ENCODE data around the gene GRIA1.

The GRIA1 gene

GRCh38 chr5:153498516-153498915 lies 8.0 kb downstream of the GRIA1 start:
- no peak for DNase-seq (ENCODE audit: low read depth in 2 of 2)

- DNase-seq (ENCODE audit: low read depth in 2 of 2): no peak
Measured at GRCh38 chr5:153500178-153500577, 9.7 kb downstream of the GRIA1 start.

GRCh38 chr5:153504726-153505125 lies 14.3 kb downstream of the GRIA1 start:
- DNase-seq (ENCODE audit: low read depth in 2 of 2): no peak

- DNase-seq (ENCODE audit: low read depth in 2 of 2): no peak
Measured at GRCh38 chr5:153508700-153509099, 18.2 kb downstream of the GRIA1 start.

GRCh38 chr5:153511622-153512021 lies 21.2 kb downstream of the GRIA1 start:
- no peak for DNase-seq (ENCODE audit: low read depth in 2 of 2)

- no peak for DNase-seq (ENCODE audit: low read depth in 2 of 2)
Measured at GRCh38 chr5:153513156-153513555, 22.7 kb downstream of the GRIA1 start.

GRCh38 chr5:153515301-153515700 lies 24.8 kb downstream of the GRIA1 start:
- DNase-seq (ENCODE audit: low read depth in 2 of 2): no peak

- no peak for DNase-seq (ENCODE audit: low read depth in 2 of 2)
Measured at GRCh38 chr5:153516504-153517240, 26.2 kb downstream of the GRIA1 start.

- no peak for DNase-seq (ENCODE audit: low read depth in 2 of 2)
Measured at GRCh38 chr5:153517241-153517611, 26.8 kb downstream of the GRIA1 start.

GRCh38 chr5:153520137-153520536 lies 29.7 kb downstream of the GRIA1 start:
- DNase-seq (ENCODE audit: low read depth in 2 of 2): no peak

- DNase-seq (ENCODE audit: low read depth in 2 of 2): no peak
Measured at GRCh38 chr5:153520952-153521351, 30.5 kb downstream of the GRIA1 start.

GRCh38 chr5:153523211-153523610 lies 32.7 kb downstream of the GRIA1 start:
- no peak for DNase-seq (ENCODE audit: low read depth in 2 of 2)

GRCh38 chr5:153523831-153524230 lies 33.4 kb downstream of the GRIA1 start:
- DNase-seq (ENCODE audit: low read depth in 2 of 2): no peak

- DNase-seq (ENCODE audit: low read depth in 2 of 2): no peak
Measured at GRCh38 chr5:153525536-153525935, 35.1 kb downstream of the GRIA1 start.

- DNase-seq (ENCODE audit: low read depth in 2 of 2): no peak
Measured at GRCh38 chr5:153530357-153531143, 40.1 kb downstream of the GRIA1 start.

- no peak for DNase-seq (ENCODE audit: low read depth in 2 of 2)
Measured at GRCh38 chr5:153533546-153533945, 43.1 kb downstream of the GRIA1 start.

GRCh38 chr5:153534102-153534501 lies 43.6 kb downstream of the GRIA1 start:
- no peak for DNase-seq (ENCODE audit: low read depth in 2 of 2)

GRCh38 chr5:153537207-153537606 lies 46.7 kb downstream of the GRIA1 start:
- DNase-seq (ENCODE audit: low read depth in 2 of 2): no peak

- no peak for DNase-seq (ENCODE audit: low read depth in 2 of 2)
Measured at GRCh38 chr5:153539983-153540382, 49.5 kb downstream of the GRIA1 start.

- DNase-seq (ENCODE audit: low read depth in 2 of 2): no peak
Measured at GRCh38 chr5:153542536-153542935, 52.1 kb downstream of the GRIA1 start.

- no peak for DNase-seq (ENCODE audit: low read depth in 2 of 2)
Measured at GRCh38 chr5:153543288-153543687, 52.8 kb downstream of the GRIA1 start.

- DNase-seq (ENCODE audit: low read depth in 2 of 2): no peak
Measured at GRCh38 chr5:153543959-153544470, 53.5 kb downstream of the GRIA1 start.

GRCh38 chr5:153544706-153545105 lies 54.2 kb downstream of the GRIA1 start:
- no peak for DNase-seq (ENCODE audit: low read depth in 2 of 2)

All from stimulated activated CD8-positive, alpha-beta memory T cell treated with anti-CD3 and anti-CD28 coated beads, Interleukin-2, amount 100 ng/mL, for 1 hour (primary cell).